Activated T-helper 1 cell treated with anti-CD3 and anti-CD28 coated beads, Interleukin-12 subunit alpha, Interleukin-12 subunit beta, Interleukin-2, Interleukin-4 antibody, amounts not matched to agents 30 ng/mL and 10 ng/mL and 1 ng/mL, durations not matched to agents 14 hours and 24 hours and 36 hours (primary cell): ENCODE measurements around the gene GIPC2. TPM values are rescaled to one million over a fixed set of nuclear protein-coding genes. Genes with fewer than 3 reads are reported as not detected.
"Not testable (repeated sequence)": the region's sequence is repeated elsewhere in the genome, so short reads cannot be mapped to it uniquely, and the experiment has no call there.

Experiments
- DNase-seq: peaks from one replicate; pipeline ENCODE4 v3.0.0; 2021; ENCODE audit warnings: low spot score
- H3K27ac Mint-ChIP-seq: one replicate; pipeline ENCODE4 v1.8.0; 2021; ENCODE audit warnings: mild to moderate bottlenecking, mixed read lengths
- H3K27me3 Mint-ChIP-seq: one replicate; pipeline ENCODE4 v1.8.0; 2022; ENCODE audit warnings: mild to moderate bottlenecking, moderate library complexity, mixed read lengths; ENCODE audit not compliant: insufficient read depth
- H3K36me3 Mint-ChIP-seq: one replicate; pipeline ENCODE4 v1.8.0; 2021; ENCODE audit warnings: low read depth, mixed read lengths
- H3K4me1 Mint-ChIP-seq: one replicate; pipeline ENCODE4 v1.8.0; 2021; ENCODE audit warnings: low read depth, mixed read lengths
- H3K4me3 Mint-ChIP-seq: one replicate; pipeline ENCODE4 v1.8.0; 2021; ENCODE audit warnings: mild to moderate bottlenecking, moderate library complexity, mixed read lengths
- H3K9me3 Mint-ChIP-seq: one replicate; pipeline ENCODE4 v1.8.0; 2021; ENCODE audit warnings: mixed read lengths
- intact Hi-C: fragments of 100-400 bp; cut with micrococcal nuclease; formaldehyde crosslinking; loops from one replicate; pipeline ENCODE4 v1.15.1; 2024
- total RNA-seq: library from RNA; stranded (reverse); gene quantifications from 2 replicates; pipeline ENCODE4 v1.2.3, GENCODE V29; 2022

GIPC2 gene
- total RNA-seq, 1 donor from 2014 or later, result 0.05 TPM

- no peaks in the 10 kb centered on the region for H3K9me3 Mint-ChIP-seq
- intact Hi-C loops, result loop anchor here (5.0 to 10.0 kb wide), 3 partner anchors 615 to 1035 kb away; partner anchors contain the start of gene IFI44L
- H3K4me3 Mint-ChIP-seq, result no peak overlapping the region
- H3K4me1 Mint-ChIP-seq, result peaks cover 41% of the 10 kb centered on the region
- H3K27me3 Mint-ChIP-seq, result no peaks in the 10 kb centered on the region
- peaks cover 4% of the 10 kb centered on the region for H3K36me3 Mint-ChIP-seq
- H3K27ac Mint-ChIP-seq, result no peak overlapping the region
- no peak for DNase-seq
These were observed 35.9 kb upstream of the GIPC2 start for GRCh38 chr1:78009836-78010235.

- Mint-ChIP-seq H3K36me3 (peaks cover 6% of the 10 kb centered on the region), H3K4me3 (no peak overlapping the region), H3K4me1 (peaks cover 29% of the 10 kb centered on the region), H3K9me3 (no peaks in the 10 kb centered on the region), H3K27ac (no peak overlapping the region), H3K27me3 (no peaks in the 10 kb centered on the region)
- intact Hi-C loops, result no loop called here
- no peak for DNase-seq
These were observed 34.7 kb upstream of the GIPC2 start for GRCh38 chr1:78011050-78011449.

GRCh38 chr1:78015148-78015547 lies 30.6 kb upstream of the GIPC2 start:
- no peak overlapping the region for H3K4me3 Mint-ChIP-seq
- H3K27ac Mint-ChIP-seq, result no peak overlapping the region
- no peak for DNase-seq
- no peaks in the 10 kb centered on the region for H3K27me3 Mint-ChIP-seq
- H3K4me1 Mint-ChIP-seq, result peaks cover 8% of the 10 kb centered on the region
- intact Hi-C loops, result no loop called here
- peaks cover 11% of the 10 kb centered on the region for H3K36me3 Mint-ChIP-seq
- no peaks in the 10 kb centered on the region for H3K9me3 Mint-ChIP-seq

GRCh38 chr1:78019024-78019423 lies 26.7 kb upstream of the GIPC2 start:
- Mint-ChIP-seq H3K27ac (no peak overlapping the region), H3K4me1 (no peaks in the 10 kb centered on the region), H3K4me3 (no peak overlapping the region), H3K36me3 (peaks cover 7% of the 10 kb centered on the region), H3K27me3 (no peaks in the 10 kb centered on the region), H3K9me3 (peaks cover 5% of the 10 kb centered on the region)
- intact Hi-C loops, result no loop called here
- no peak for DNase-seq

- DNase-seq, H3K27ac Mint-ChIP-seq, H3K4me3 Mint-ChIP-seq, H3K36me3 Mint-ChIP-seq, H3K27me3 Mint-ChIP-seq, H3K9me3 Mint-ChIP-seq, H3K4me1 Mint-ChIP-seq, intact Hi-C loops: not testable (repeated sequence)
These were observed 24.6 kb upstream of the GIPC2 start for GRCh38 chr1:78021134-78021533.

- Mint-ChIP-seq H3K4me3 (no peak overlapping the region), H3K36me3 (no peaks in the 10 kb centered on the region), H3K4me1 (no peaks in the 10 kb centered on the region), H3K27me3 (peaks cover 21% of the 10 kb centered on the region), H3K9me3 (no peaks in the 10 kb centered on the region), H3K27ac (no peak overlapping the region)
- no peak for DNase-seq
- intact Hi-C loops, result no loop called here
These were observed 16.0 kb upstream of the GIPC2 start for GRCh38 chr1:78029793-78030192.

GRCh38 chr1:78032996-78033796 lies 12.6 kb upstream of the GIPC2 start:
- intact Hi-C loops, result no loop called here

GRCh38 chr1:78033797-78034172 lies 12.0 kb upstream of the GIPC2 start:
- DNase-seq, result no peak
- intact Hi-C loops, result no loop called here
- H3K4me3 Mint-ChIP-seq, result no peak overlapping the region
- H3K36me3 Mint-ChIP-seq, result no peaks in the 10 kb centered on the region
- peaks cover 13% of the 10 kb centered on the region for H3K27me3 Mint-ChIP-seq
- no peaks in the 10 kb centered on the region for H3K4me1 Mint-ChIP-seq
- H3K9me3 Mint-ChIP-seq, result no peaks in the 10 kb centered on the region
- no peak overlapping the region for H3K27ac Mint-ChIP-seq

More at GRCh38 chr1:78032996-78033796, 12.6 kb upstream of the GIPC2 start:
- no peak for DNase-seq
- H3K36me3 Mint-ChIP-seq, result no peaks in the 10 kb centered on the region
- no peak overlapping the region for H3K27ac Mint-ChIP-seq
- H3K9me3 Mint-ChIP-seq, result no peaks in the 10 kb centered on the region
- H3K4me3 Mint-ChIP-seq, result no peak overlapping the region
- peaks cover 13% of the 10 kb centered on the region for H3K27me3 Mint-ChIP-seq
- no peaks in the 10 kb centered on the region for H3K4me1 Mint-ChIP-seq

- no peaks in the 10 kb centered on the region for H3K4me1 Mint-ChIP-seq
- intact Hi-C loops, result no loop called here
- DNase-seq, result no peak
- H3K9me3 Mint-ChIP-seq, result no peaks in the 10 kb centered on the region
- no peak overlapping the region for H3K27ac Mint-ChIP-seq
- no peak overlapping the region for H3K4me3 Mint-ChIP-seq
- peaks cover 8% of the 10 kb centered on the region for H3K27me3 Mint-ChIP-seq
- H3K36me3 Mint-ChIP-seq, result no peaks in the 10 kb centered on the region
These were observed 10.6 kb upstream of the GIPC2 start for GRCh38 chr1:78035121-78035520.

GRCh38 chr1:78036450-78036849 lies 9.3 kb upstream of the GIPC2 start:
- peaks cover 11% of the 10 kb centered on the region for H3K27me3 Mint-ChIP-seq

GRCh38 chr1:78038071-78038470 lies 7.7 kb upstream of the GIPC2 start:
- DNase-seq, result no peak
- Mint-ChIP-seq H3K4me3 (no peak overlapping the region), H3K27ac (no peak overlapping the region), H3K4me1 (peaks cover 8% of the 10 kb centered on the region), H3K36me3 (no peaks in the 10 kb centered on the region), H3K27me3 (peaks cover 16% of the 10 kb centered on the region), H3K9me3 (no peaks in the 10 kb centered on the region)
- intact Hi-C loops, result no loop called here

More at GRCh38 chr1:78036450-78036849, 9.3 kb upstream of the GIPC2 start:
- no peak for DNase-seq
- intact Hi-C loops, result no loop called here
- no peaks in the 10 kb centered on the region for H3K36me3 Mint-ChIP-seq
- peaks cover 8% of the 10 kb centered on the region for H3K4me1 Mint-ChIP-seq
- H3K27ac Mint-ChIP-seq, result no peak overlapping the region
- H3K4me3 Mint-ChIP-seq, result no peak overlapping the region
- H3K9me3 Mint-ChIP-seq, result no peaks in the 10 kb centered on the region

- no peak overlapping the region for H3K4me3 Mint-ChIP-seq
- peaks cover 8% of the 10 kb centered on the region for H3K4me1 Mint-ChIP-seq
- peaks cover 20% of the 10 kb centered on the region for H3K27me3 Mint-ChIP-seq
- H3K36me3 Mint-ChIP-seq, result no peaks in the 10 kb centered on the region
- intact Hi-C loops, result no loop called here
- no peaks in the 10 kb centered on the region for H3K9me3 Mint-ChIP-seq
- no peak for DNase-seq
- no peak overlapping the region for H3K27ac Mint-ChIP-seq
These were observed 7.3 kb upstream of the GIPC2 start for GRCh38 chr1:78038491-78038939.

- intact Hi-C loops, result loop anchor here (2.0 kb wide), 1 partner anchor 36 kb away; the partner anchor contains the start of gene DNAJB4
- Mint-ChIP-seq H3K4me3 (no peak overlapping the region), H3K36me3 (no peaks in the 10 kb centered on the region), H3K27ac (no peak overlapping the region), H3K9me3 (no peaks in the 10 kb centered on the region), H3K4me1 (peaks cover 21% of the 10 kb centered on the region), H3K27me3 (peaks cover 25% of the 10 kb centered on the region)
- DNase-seq, result no peak
These were observed 5.2 kb upstream of the GIPC2 start for GRCh38 chr1:78040484-78041089.
